Thyroid gland (tissue), 4 donors: Measurements from ENCODE around the gene ST7. TPM values are rescaled to one million over a fixed set of nuclear protein-coding genes. Genes with fewer than 3 reads are reported as not detected.

Source experiments
- DNase-seq, 2 donors: peaks; one replicate each; pipeline ENCODE4 v3.0.0-alpha.2; 2019
- H3K27ac ChIP-seq, 3 donors: fragments of 200-600 bp; sonication (generic); 1 replicate in 2 of 3; 2 replicates in 1 of 3; pipeline ENCODE4 v1.5.1; 2016 to 2019; ENCODE audit warnings: mild to moderate bottlenecking in 1 of 3, moderate library complexity in 1 of 3
- H3K27me3 ChIP-seq: fragments of 200-600 bp; sonication (generic); one replicate; pipeline ENCODE4 v1.5.1; 2019
- H3K36me3 ChIP-seq, 2 donors: fragments of 200-600 bp; sonication (generic); one replicate each; pipeline ENCODE4 v1.5.1; 2016 to 2019
- H3K4me1 ChIP-seq, 2 donors: fragments of 200-600 bp; sonication (generic); one replicate each; pipeline ENCODE4 v1.5.1; 2017 to 2019
- H3K4me3 ChIP-seq, 3 donors: fragments of 200-600 bp; sonication (generic); replicated peaks in 1 of 3; 1 replicate in 2 of 3; 2 replicates in 1 of 3; pipeline ENCODE4 v1.5.1; 2016; ENCODE audit warnings: mild to moderate bottlenecking in 1 of 3
- H3K9me3 ChIP-seq: fragments of 200-600 bp; sonication (generic); one replicate; pipeline ENCODE4 v1.5.1; 2017
- POLR2A ChIP-seq, 2 donors: fragments of 450-650 bp; IDR thresholded peaks; one replicate each; pipeline ENCODE4 v1.6.1; 2017; ENCODE audit warnings: antibody characterized with exemption in 2 of 2, mild to moderate bottlenecking in 2 of 2, moderate library complexity in 1 of 2
- WGBS, 2 donors: methylation state at CpG; one replicate each; pipeline ENCODE4 v1.1.5; 2017; 5-methylcytosine and 5-hydroxymethylcytosine counted together
- intact Hi-C: fragments of 100-400 bp; cut with DNase I; formaldehyde crosslinking; loops from one replicate; pipeline ENCODE4 v1.15.1; 2023
- total RNA-seq, 4 donors: library from RNA; depleted of rRNA; stranded (reverse); fragments of >200 nt; gene quantifications; one replicate each; pipeline ENCODE4 v1.2.3, GENCODE V29; 2016
- TF ChIP-seq, protein P1 (sequence below), 6 experiments: fragments of 200-600 bp in 3 of 6; fragments of 450-650 bp in 3 of 6; sonication (generic) in 3 of 6; IDR thresholded peaks; one replicate each; pipeline ENCODE4 v1.5.1; 2016 to 2019; ENCODE audit warnings: antibody characterized with exemption in 6 of 6, mild to moderate bottlenecking in 2 of 6, inconsistent platforms in 1 of 6, moderate library complexity in 1 of 6

Gene ST7
- total RNA-seq, 4 donors from 2014 or later, result 62.8 to 75.1 (median 66.7) TPM

DNA sequence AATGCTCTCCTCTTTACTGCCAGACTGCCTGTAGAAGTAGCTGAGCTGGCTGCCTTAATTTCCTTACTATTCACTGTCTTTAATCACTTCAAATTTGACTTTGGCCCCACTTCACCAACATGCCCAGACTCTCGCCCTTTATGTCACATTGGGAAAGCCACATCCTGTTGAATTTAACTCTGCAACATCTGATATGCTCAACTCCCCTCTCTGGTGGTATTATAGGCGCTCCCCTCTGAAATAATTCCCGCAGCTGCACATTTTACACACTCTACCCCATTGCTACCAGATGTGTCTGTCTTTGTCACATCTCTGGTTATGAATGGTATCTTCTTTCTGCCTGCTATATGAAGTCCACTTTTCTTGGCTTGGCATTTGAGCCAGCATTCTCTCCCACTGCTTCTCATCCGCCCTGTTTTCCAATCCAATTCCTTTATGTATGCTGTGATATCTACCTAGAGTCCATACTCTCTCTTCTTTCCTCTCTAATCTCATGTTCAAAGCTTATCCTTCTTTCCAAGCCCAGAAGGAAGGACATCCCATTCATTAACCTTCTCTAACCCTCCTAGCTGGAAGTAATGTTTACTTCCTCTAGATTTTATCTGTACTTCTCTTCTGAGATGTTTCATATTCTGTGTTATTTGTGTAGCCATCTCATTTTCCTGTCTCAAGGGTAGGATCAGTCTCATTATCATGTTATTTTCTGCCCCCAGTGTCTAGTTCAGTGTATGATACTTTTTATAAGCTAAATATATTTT, 134.5 kb downstream of the ST7 start:
- H3K4me3 ChIP-seq, result no peak overlapping the region
- no peaks in the 10 kb centered on the region for H3K27me3 ChIP-seq
- TF ChIP-seq POLR2A (IDR thresholded peaks at IDR 0.05), result no peak
- TF ChIP-seq, protein P1, sequence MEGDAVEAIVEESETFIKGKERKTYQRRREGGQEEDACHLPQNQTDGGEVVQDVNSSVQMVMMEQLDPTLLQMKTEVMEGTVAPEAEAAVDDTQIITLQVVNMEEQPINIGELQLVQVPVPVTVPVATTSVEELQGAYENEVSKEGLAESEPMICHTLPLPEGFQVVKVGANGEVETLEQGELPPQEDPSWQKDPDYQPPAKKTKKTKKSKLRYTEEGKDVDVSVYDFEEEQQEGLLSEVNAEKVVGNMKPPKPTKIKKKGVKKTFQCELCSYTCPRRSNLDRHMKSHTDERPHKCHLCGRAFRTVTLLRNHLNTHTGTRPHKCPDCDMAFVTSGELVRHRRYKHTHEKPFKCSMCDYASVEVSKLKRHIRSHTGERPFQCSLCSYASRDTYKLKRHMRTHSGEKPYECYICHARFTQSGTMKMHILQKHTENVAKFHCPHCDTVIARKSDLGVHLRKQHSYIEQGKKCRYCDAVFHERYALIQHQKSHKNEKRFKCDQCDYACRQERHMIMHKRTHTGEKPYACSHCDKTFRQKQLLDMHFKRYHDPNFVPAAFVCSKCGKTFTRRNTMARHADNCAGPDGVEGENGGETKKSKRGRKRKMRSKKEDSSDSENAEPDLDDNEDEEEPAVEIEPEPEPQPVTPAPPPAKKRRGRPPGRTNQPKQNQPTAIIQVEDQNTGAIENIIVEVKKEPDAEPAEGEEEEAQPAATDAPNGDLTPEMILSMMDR (IDR thresholded peaks at IDR 0.05), result no peak
- WGBS, 2 donors, result 86 to 92% methylated on average over 4 of the region's 4 CpGs
- DNase-seq, result no peak
- intact Hi-C loops, result no loop called here
- no peak overlapping the region for H3K27ac ChIP-seq
- H3K36me3 ChIP-seq, result no peaks in the 10 kb centered on the region
- H3K4me1 ChIP-seq, result peaks cover 4 to 38% of the 10 kb centered on the region in 2 donors
- no peaks in the 10 kb centered on the region for H3K9me3 ChIP-seq

DNA sequence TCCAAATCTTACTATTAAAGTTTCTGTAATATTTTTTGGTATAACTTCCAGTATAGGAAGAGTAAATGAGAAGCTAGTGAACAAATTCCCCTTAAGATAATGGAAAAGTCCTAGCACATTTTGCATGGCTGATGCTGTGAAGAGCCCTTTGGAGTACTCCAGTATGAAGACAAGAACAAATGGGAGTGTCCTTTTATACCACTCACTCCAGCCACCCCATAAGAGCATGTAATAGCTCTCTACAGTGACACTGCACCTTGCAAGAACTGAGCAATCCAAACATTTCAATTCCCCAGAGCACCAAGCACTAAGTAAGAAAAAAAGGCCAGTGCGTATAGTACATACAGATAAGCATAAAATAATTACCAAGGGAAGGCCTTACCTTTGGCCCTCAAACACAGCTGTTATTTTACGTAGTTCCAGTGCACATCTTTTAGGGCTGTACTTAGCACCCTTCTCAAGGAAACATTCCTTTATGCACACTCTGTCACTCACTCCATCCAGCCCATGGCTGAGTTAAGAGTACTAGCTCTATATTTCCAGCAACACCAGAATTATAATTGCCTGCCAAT, 135.4 kb downstream of the ST7 start:
- 80 to 82% methylated on average over 2 of the region's 2 CpGs for WGBS, 2 donors
- H3K4me3 ChIP-seq, result no peak overlapping the region
- peak; percentile 23 to 37 for DNase-seq
- TF ChIP-seq, protein P1 (IDR thresholded peaks at IDR 0.05), result no peak
- TF ChIP-seq POLR2A (IDR thresholded peaks at IDR 0.05), result peak in 1 of 2 donors; percentile 17
- peaks cover 4 to 38% of the 10 kb centered on the region in 2 donors for H3K4me1 ChIP-seq
- no peaks in the 10 kb centered on the region for H3K27me3 ChIP-seq
- intact Hi-C loops, result no loop called here
- H3K36me3 ChIP-seq, result no peaks in the 10 kb centered on the region
- H3K27ac ChIP-seq, result no peak overlapping the region
- H3K9me3 ChIP-seq, result no peaks in the 10 kb centered on the region

DNA sequence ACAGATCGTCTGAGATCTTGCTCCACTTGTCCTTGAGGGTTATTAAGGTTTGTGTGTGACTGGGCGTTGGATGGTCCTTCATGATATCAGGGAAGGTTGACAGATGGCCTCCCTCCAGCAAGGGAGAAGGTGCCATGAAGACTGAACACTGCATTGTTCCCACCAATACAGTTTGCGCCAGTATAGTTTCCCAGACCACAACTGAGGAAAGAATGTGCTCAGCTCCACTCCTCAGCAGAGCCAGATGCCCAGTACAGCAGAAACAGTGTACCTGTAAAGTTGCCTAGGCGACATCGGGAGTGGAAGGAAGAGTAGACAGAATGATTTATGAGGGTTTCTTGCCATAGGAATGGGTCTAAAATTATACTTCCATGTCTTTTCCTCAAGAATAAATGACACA, 137.5 kb downstream of the ST7 start:
- no peaks in the 10 kb centered on the region for H3K27me3 ChIP-seq
- intact Hi-C loops, result no loop called here
- no peaks in the 10 kb centered on the region for H3K9me3 ChIP-seq
- peak; percentile 23 to 49 for DNase-seq
- H3K27ac ChIP-seq, result no peak overlapping the region
- WGBS, 2 donors, result 67 to 69% methylated on average over 5 of the region's 5 CpGs
- H3K4me3 ChIP-seq, result no peak overlapping the region
- no peaks in the 10 kb centered on the region for H3K36me3 ChIP-seq
- TF ChIP-seq, protein P1 (IDR thresholded peaks at IDR 0.05), result no peak
- TF ChIP-seq POLR2A (IDR thresholded peaks at IDR 0.05), result no peak
- H3K4me1 ChIP-seq, result peaks cover under 1 to 35% of the 10 kb centered on the region in 2 donors

DNA sequence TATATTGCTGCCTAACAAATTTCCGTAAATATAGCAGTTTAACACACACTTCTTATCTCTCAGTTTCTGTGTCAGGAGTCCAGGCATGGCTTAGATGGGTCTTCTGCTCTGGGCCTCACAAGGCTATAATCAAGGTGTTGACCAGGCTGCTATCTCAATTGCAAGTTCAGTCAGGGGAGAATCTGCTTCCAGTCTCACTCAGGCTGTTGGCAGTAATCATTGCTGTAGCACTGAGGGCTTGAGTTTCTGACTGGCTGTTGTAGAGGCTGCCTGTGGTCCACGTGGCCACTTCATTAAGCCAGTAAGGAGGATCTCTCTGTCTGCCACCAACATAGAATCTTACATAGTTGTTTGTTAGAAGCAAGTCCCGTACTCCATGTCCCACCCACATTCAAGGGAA, 138.4 kb downstream of the ST7 start:
- Histone ChIP-seq H3K36me3 (no peaks in the 10 kb centered on the region), H3K4me1 (peaks cover 0 to 38% of the 10 kb centered on the region in 2 donors), H3K27me3 (no peaks in the 10 kb centered on the region), H3K9me3 (no peaks in the 10 kb centered on the region), H3K4me3 (no peak overlapping the region), H3K27ac (no peak overlapping the region)
- 80 to 85% methylated on average over 3 of the region's 3 CpGs for WGBS, 2 donors
- intact Hi-C loops, result no loop called here
- TF ChIP-seq, protein P1 (IDR thresholded peaks at IDR 0.05), result no peak
- TF ChIP-seq POLR2A (IDR thresholded peaks at IDR 0.05), result no peak
- DNase-seq, result no peak

DNA sequence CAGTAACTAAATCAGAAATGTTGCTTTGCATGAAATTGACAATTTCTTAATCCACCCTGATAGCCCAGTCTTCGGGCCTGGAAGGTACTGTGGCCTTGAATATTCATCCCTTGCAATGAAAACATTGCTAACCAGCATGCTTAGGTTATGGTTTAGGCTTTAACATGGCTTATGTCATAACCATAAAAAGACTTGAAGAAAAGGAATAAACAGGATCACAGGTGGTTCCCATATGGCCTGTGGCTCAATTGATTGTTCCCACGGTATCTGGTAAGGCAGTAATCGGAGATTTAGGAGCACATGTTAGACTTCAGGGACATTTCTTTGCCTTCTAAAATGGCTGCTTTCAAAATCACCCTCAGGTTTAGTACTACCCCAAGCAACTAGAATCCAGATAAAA, 139.5 kb downstream of the ST7 start:
- TF ChIP-seq POLR2A (IDR thresholded peaks at IDR 0.05), result no peak
- TF ChIP-seq, protein P1 (IDR thresholded peaks at IDR 0.05), result no peak
- H3K4me3 ChIP-seq, result no peak overlapping the region
- no peaks in the 10 kb centered on the region for H3K27me3 ChIP-seq
- no peak overlapping the region for H3K27ac ChIP-seq
- no peaks in the 10 kb centered on the region for H3K36me3 ChIP-seq
- no peak for DNase-seq
- WGBS, 2 donors, result 91 to 94% methylated on average over 3 of the region's 3 CpGs
- intact Hi-C loops, result no loop called here
- peaks cover 0 to 28% of the 10 kb centered on the region in 2 donors for H3K4me1 ChIP-seq
- H3K9me3 ChIP-seq, result no peaks in the 10 kb centered on the region
